ENCODE results near the gene CCDC184.
A peak's percentile ranks its signal among the peaks of the same experiment; 100 is the strongest.

The CCDC184 gene

GRCh38 chr12:48163150-48163747 lies 20.2 kb upstream of the CCDC184 start:
- no peak for ATAC-seq
- TF ChIP-seq RARB (CRISPR knock-in tag; IDR thresholded peaks at IDR 0.05) (no peak), TCF4 (CRISPR knock-in tag; IDR thresholded peaks at IDR 0.05; ENCODE audit: borderline replicate concordance) (no peak), ZNF8 (CRISPR knock-in tag; IDR thresholded peaks at IDR 0.05) (no peak), TOX (CRISPR knock-in tag; IDR thresholded peaks at IDR 0.05; ENCODE audit: borderline replicate concordance) (no peak), ZFP3 (CRISPR knock-in tag; IDR thresholded peaks at IDR 0.05) (no peak), CSDC2 (CRISPR knock-in tag; IDR thresholded peaks at IDR 0.05) (no peak), OSR1 (CRISPR knock-in tag; IDR thresholded peaks at IDR 0.05) (no peak), ZFP30 (CRISPR knock-in tag; IDR thresholded peaks at IDR 0.05) (no peak), ISL1 (CRISPR knock-in tag; IDR thresholded peaks at IDR 0.05) (no peak), ZNF70 (CRISPR knock-in tag; IDR thresholded peaks at IDR 0.05) (no peak), ZC3H10 (CRISPR knock-in tag; IDR thresholded peaks at IDR 0.05) (no peak), ESRRG (CRISPR knock-in tag; IDR thresholded peaks at IDR 0.05) (no peak), TSHZ2 (CRISPR knock-in tag; IDR thresholded peaks at IDR 0.05) (no peak), GLIS3 (CRISPR knock-in tag; IDR thresholded peaks at IDR 0.05) (no peak), PPARA (CRISPR knock-in tag; IDR thresholded peaks at IDR 0.05; ENCODE audit: borderline replicate concordance) (no peak)
- TF ChIP-seq, protein P1, sequence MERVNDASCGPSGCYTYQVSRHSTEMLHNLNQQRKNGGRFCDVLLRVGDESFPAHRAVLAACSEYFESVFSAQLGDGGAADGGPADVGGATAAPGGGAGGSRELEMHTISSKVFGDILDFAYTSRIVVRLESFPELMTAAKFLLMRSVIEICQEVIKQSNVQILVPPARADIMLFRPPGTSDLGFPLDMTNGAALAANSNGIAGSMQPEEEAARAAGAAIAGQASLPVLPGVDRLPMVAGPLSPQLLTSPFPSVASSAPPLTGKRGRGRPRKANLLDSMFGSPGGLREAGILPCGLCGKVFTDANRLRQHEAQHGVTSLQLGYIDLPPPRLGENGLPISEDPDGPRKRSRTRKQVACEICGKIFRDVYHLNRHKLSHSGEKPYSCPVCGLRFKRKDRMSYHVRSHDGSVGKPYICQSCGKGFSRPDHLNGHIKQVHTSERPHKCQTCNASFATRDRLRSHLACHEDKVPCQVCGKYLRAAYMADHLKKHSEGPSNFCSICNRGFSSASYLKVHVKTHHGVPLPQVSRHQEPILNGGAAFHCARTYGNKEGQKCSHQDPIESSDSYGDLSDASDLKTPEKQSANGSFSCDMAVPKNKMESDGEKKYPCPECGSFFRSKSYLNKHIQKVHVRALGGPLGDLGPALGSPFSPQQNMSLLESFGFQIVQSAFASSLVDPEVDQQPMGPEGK (CRISPR knock-in tag; IDR thresholded peaks at IDR 0.05; ENCODE audit: borderline replicate concordance): no peak
- TF ChIP-seq, protein P2, sequence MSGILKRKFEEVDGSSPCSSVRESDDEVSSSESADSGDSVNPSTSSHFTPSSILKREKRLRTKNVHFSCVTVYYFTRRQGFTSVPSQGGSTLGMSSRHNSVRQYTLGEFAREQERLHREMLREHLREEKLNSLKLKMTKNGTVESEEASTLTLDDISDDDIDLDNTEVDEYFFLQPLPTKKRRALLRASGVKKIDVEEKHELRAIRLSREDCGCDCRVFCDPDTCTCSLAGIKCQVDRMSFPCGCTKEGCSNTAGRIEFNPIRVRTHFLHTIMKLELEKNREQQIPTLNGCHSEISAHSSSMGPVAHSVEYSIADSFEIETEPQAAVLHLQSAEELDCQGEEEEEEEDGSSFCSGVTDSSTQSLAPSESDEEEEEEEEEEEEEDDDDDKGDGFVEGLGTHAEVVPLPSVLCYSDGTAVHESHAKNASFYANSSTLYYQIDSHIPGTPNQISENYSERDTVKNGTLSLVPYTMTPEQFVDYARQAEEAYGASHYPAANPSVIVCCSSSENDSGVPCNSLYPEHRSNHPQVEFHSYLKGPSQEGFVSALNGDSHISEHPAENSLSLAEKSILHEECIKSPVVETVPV (CRISPR knock-in tag; IDR thresholded peaks at IDR 0.05): no peak

DNA sequence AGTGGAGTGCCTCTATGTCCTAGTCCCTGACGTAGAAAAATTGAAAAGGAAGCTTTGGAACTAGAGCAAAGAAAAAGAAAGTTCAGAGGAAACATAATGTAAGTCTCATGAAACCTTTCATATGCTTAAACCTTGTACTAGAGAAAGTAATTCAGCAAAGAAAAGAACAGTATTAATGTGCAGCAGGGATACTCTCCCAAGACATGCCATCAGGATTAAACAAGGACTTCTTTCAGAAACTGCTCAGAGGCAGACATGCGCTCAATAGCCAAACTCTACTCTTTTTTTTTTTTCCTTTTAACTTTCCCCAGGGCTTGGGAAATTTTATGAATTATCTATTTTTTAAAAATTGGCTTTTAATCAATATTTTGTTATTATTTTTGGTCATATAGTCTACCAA lies 19.0 kb upstream of the CCDC184 start:
- TF ChIP-seq RARB (CRISPR knock-in tag; IDR thresholded peaks at IDR 0.05) (no peak), ESRRG (CRISPR knock-in tag; IDR thresholded peaks at IDR 0.05) (no peak), PPARA (CRISPR knock-in tag; IDR thresholded peaks at IDR 0.05; ENCODE audit: borderline replicate concordance) (no peak), ZNF8 (CRISPR knock-in tag; IDR thresholded peaks at IDR 0.05) (no peak), ISL1 (CRISPR knock-in tag; IDR thresholded peaks at IDR 0.05) (no peak), ZC3H10 (CRISPR knock-in tag; IDR thresholded peaks at IDR 0.05) (no peak), OSR1 (CRISPR knock-in tag; IDR thresholded peaks at IDR 0.05) (no peak), ARNTL (CRISPR knock-in tag; IDR thresholded peaks at IDR 0.05; ENCODE audit: borderline replicate concordance, low read depth) (no peak)
- TF ChIP-seq, protein P3, sequence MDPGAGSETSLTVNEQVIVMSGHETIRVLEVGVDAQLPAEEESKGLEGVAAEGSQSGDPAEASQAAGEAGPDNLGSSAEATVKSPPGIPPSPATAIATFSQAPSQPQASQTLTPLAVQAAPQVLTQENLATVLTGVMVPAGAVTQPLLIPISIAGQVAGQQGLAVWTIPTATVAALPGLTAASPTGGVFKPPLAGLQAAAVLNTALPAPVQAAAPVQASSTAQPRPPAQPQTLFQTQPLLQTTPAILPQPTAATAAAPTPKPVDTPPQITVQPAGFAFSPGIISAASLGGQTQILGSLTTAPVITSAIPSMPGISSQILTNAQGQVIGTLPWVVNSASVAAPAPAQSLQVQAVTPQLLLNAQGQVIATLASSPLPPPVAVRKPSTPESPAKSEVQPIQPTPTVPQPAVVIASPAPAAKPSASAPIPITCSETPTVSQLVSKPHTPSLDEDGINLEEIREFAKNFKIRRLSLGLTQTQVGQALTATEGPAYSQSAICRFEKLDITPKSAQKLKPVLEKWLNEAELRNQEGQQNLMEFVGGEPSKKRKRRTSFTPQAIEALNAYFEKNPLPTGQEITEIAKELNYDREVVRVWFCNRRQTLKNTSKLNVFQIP (CRISPR knock-in tag; IDR thresholded peaks at IDR 0.05; ENCODE audit: borderline replicate concordance, low read depth): no peak
- no peak for ATAC-seq

DNA sequence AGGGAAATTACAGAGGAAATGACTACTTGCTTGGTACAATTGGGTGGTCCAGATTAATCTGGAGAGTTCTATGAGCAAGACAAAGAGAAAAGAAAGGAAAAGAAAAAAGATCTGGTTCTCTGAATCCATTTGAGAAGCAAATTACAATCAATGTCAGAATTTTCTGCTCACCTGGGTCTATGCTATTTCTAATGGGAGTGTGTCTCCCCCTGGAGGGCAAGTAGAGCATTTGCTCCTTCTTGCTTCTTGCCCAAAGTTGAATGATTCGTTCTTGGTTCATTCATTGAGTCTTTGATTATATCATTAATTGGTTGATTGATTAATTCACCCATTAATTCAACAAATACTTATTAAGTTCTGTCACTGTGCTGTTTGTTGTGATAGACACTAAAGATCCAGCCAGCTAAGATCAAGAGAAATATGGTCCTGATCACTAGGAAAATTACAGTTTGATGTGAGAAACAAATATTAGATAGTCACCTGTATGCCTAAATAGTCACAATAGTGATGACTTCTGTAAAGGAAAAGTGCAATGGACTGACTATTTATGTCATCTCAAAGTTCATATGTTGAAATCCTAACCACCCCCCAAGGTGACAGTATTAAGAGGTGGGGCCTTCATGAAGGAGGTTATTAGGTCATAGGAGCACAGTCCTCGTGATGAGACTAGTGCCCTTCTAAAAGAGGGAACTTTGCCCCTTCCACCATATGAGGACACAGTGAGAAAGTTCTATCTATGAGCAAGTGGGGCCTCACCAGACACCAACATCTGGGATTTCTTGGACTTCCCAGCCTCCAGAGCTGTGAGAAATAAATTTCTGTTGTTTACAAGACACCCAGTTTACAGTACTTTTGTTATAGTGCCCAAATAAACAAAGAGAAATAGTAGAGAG lies 18.1 kb upstream of the CCDC184 start:
- TF ChIP-seq GLIS3 (CRISPR knock-in tag; IDR thresholded peaks at IDR 0.05) (no peak), BACH2 (CRISPR knock-in tag; IDR thresholded peaks at IDR 0.05; ENCODE audit: borderline replicate concordance) (no peak), PPARA (CRISPR knock-in tag; IDR thresholded peaks at IDR 0.05; ENCODE audit: borderline replicate concordance) (no peak), ZFP3 (CRISPR knock-in tag; IDR thresholded peaks at IDR 0.05) (no peak), ZNF8 (CRISPR knock-in tag; IDR thresholded peaks at IDR 0.05) (no peak), CSDC2 (CRISPR knock-in tag; IDR thresholded peaks at IDR 0.05) (no peak), SNAI2 (CRISPR knock-in tag; IDR thresholded peaks at IDR 0.05) (no peak), ARNTL (CRISPR knock-in tag; IDR thresholded peaks at IDR 0.05; ENCODE audit: borderline replicate concordance, low read depth) (no peak)
- TF ChIP-seq, protein P2 (CRISPR knock-in tag; IDR thresholded peaks at IDR 0.05): no peak
- ATAC-seq: peak; percentile 77

All from SK-N-SH treated with all-trans-retinoic acid at 6 μM for 48 hours (cell line).